Measurements from ENCODE around the gene DDIT4. TPM values are rescaled to one million over a fixed set of nuclear protein-coding genes. Genes with fewer than 3 reads are reported as not detected.

Gene DDIT4
- 100 to 1,000 TPM; 300 to 414 (median 333) TPM for total RNA-seq

- TF ChIP-seq CTCF (IDR thresholded peaks at IDR 0.05; ENCODE audit: low read depth) = no peak
These were observed at the start of gene DDIT4 for GRCh38 chr10:72273410-72274212. Gene DDIT4 (plus strand): TSS chr10:72273924. CDS start chr10:72274217, 293 bp downstream.

GRCh38 chr10:72226418-72227027, 47.2 kb upstream of the DDIT4 start:
- TF ChIP-seq CTCF (IDR thresholded peaks at IDR 0.05; ENCODE audit: low read depth) = no peak

- TF ChIP-seq CTCF (IDR thresholded peaks at IDR 0.05; ENCODE audit: low read depth) = no peak
These were observed 45.9 kb upstream of the DDIT4 start for GRCh38 chr10:72227826-72228225.

- no peak for TF ChIP-seq CTCF (IDR thresholded peaks at IDR 0.05; ENCODE audit: low read depth)
These were observed 45.4 kb upstream of the DDIT4 start for GRCh38 chr10:72228318-72228751.

- no peak for TF ChIP-seq CTCF (IDR thresholded peaks at IDR 0.05; ENCODE audit: low read depth)
These were observed 44.2 kb upstream of the DDIT4 start for GRCh38 chr10:72229261-72230251.

- TF ChIP-seq CTCF (IDR thresholded peaks at IDR 0.05; ENCODE audit: low read depth) = no peak
These were observed 40.1 kb upstream of the DDIT4 start for GRCh38 chr10:72233621-72234020.
